Stimulated activated naive CD8-positive, alpha-beta T cell treated with anti-CD3 and anti-CD28 coated beads, Interleukin-15, amount 100 ng/mL, for 72 hours (primary cell): Measurements from ENCODE around the gene GHITM.

ENCODE experiments used
- ATAC-seq: fragments of 150-1000 bp; cut with Tn5 transposase; 2 replicates; pipeline ENCODE4 v1.10.0; 2021; ENCODE audit warnings: mild to moderate bottlenecking, moderate library complexity
- DNase-seq, 2 donors: peaks; one replicate each; pipeline ENCODE4 v3.0.0; 2021 to 2022
- H3K27ac Mint-ChIP-seq, 2 donors: one replicate each; pipeline ENCODE4 v1.8.0; 2022; ENCODE audit warnings: mild to moderate bottlenecking in 2 of 2, mixed read lengths in 2 of 2, moderate library complexity in 2 of 2
- H3K27me3 Mint-ChIP-seq: one replicate; pipeline ENCODE4 v1.8.0; 2022; ENCODE audit warnings: mixed read lengths
- H3K4me1 Mint-ChIP-seq: one replicate; pipeline ENCODE4 v1.8.0; 2022; ENCODE audit warnings: mild to moderate bottlenecking, mixed read lengths
- H3K4me3 Mint-ChIP-seq, 2 donors: one replicate each; pipeline ENCODE4 v1.8.0; 2022; ENCODE audit warnings: mild to moderate bottlenecking in 2 of 2, mixed read lengths in 2 of 2, moderate library complexity in 1 of 2
- H3K9me3 Mint-ChIP-seq, 2 donors: one replicate each; pipeline ENCODE4 v1.8.0; 2022; ENCODE audit warnings: mixed read lengths in 2 of 2

GHITM gene

DNA sequence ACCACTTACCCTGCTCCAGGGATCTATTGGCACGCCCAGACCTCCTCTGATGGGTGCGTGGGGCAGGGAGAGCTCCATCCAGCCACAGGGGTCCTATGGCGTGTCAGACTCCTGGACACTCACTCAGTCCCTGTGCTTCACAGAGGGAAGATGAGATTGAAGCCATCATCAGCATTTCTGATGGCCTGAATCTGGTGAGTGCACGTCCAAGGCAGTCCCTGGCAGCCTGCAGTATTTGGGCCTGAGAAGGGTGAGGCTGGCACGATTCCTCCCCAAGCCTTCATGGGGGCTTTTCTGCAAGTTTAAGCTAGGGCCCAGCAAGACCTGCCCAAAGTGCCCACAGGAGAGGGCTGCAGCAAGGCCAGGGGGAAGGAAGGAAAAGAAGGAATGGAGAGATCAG lies 58.3 kb downstream of the GHITM start:
- H3K27ac Mint-ChIP-seq = no peak overlapping the region
- no peaks in the 10 kb centered on the region for H3K9me3 Mint-ChIP-seq
- ATAC-seq = no peak
- H3K4me1 Mint-ChIP-seq = no peaks in the 10 kb centered on the region
- no peak for DNase-seq
- H3K27me3 Mint-ChIP-seq = peaks cover 46% of the 10 kb centered on the region
- no peak overlapping the region for H3K4me3 Mint-ChIP-seq

DNA sequence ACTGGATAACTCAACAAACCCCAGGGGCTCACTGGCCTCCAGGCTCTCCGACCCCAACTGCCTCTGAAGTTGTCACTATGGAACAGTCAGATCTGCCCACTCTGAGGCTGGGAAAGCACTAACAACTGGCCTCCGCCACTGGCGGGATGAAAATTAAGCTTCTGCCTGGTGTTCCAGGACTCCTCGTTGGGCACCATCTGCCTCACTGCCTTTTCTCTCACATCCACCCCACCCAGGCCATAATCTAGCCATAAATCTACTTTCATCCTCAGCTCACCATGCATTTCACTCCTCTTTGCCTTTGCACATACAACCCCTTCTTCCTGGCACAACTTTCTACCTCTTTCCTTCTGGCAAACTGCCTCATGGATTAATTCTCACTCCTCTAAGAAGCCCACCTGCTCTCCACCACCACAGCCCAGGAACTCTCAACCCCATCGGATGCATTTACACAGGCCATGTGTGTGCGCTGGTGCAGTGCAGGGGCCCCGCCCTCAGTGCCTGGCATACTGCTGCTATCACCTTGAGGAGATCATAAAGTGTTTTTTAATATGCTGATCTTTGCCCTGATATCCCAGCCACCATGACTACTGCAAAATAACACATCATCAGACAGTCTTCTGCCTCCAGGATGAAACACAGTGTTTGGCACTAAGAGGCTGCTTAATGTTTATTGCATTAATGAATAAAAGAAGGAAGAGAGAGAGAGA lies 59.1 kb downstream of the GHITM start:
- no peak overlapping the region for H3K4me3 Mint-ChIP-seq
- no peak overlapping the region for H3K27ac Mint-ChIP-seq
- DNase-seq = no peak
- H3K9me3 Mint-ChIP-seq = no peaks in the 10 kb centered on the region
- no peaks in the 10 kb centered on the region for H3K4me1 Mint-ChIP-seq
- H3K27me3 Mint-ChIP-seq = peaks cover 40% of the 10 kb centered on the region
- no peak for ATAC-seq

DNA sequence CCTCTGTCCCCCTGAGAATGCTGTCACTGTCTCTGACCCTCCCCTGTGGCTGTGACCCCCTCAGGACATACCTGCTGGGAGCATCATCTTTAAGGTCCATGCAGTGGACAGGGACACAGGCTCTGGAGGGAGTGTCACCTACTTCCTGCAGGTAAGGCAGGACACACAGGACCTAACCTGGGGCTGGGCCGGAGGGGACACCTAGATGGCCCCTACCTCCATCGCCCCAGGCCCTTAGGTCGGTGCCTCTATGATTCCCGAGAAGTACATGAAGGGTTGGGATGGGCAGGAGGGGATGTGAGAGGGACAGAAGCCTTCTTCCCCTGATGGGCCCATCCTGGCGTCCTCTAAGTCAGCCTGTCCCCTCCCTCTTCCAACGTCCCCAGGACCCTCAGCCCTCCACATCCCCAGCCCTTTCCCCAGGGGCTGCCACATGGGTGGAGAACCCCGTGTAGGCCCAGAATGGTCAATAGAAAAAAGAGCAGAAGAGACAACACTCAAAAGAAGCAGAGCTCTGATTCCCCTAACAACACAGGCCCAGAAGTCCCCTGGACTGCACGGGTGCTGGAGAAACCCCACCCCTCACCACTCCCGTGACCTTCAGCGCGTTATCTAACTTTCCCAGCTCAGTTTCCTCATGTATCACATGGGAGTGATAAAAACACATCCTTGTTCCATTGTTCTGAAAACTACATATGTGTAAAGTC lies 61.4 kb downstream of the GHITM start:
- no peak for ATAC-seq
- no peaks in the 10 kb centered on the region for H3K4me1 Mint-ChIP-seq
- DNase-seq = no peak
- no peaks in the 10 kb centered on the region for H3K9me3 Mint-ChIP-seq
- H3K4me3 Mint-ChIP-seq = no peak overlapping the region
- peak overlapping the region in 1 of 2 donors; percentile 28 for H3K27ac Mint-ChIP-seq
- H3K27me3 Mint-ChIP-seq = peaks cover 18% of the 10 kb centered on the region

DNA sequence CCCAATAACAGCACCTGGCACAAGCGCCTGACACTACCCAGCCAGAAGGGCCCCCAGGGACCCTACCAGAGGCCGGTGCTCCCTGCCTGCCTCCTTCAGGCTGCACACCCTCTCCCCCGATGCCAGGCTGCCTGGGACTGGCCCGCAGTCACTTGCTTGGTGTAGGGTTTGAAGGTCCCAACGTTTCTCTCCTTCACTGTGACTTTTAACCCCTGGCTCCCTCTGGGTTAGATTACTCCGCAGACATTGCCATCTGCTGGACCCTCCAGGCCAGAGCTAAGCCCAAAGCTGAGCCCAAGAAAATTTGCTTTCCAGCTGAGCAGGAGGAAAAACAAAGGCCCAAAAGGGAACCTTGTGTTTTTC lies 61.9 kb downstream of the GHITM start:
- H3K27me3 Mint-ChIP-seq = peaks cover 12% of the 10 kb centered on the region
- DNase-seq (no peak), ATAC-seq (no peak)
- no peaks in the 10 kb centered on the region for H3K4me1 Mint-ChIP-seq
- no peaks in the 10 kb centered on the region for H3K9me3 Mint-ChIP-seq
- no peak overlapping the region for H3K27ac Mint-ChIP-seq
- H3K4me3 Mint-ChIP-seq = no peak overlapping the region

DNA sequence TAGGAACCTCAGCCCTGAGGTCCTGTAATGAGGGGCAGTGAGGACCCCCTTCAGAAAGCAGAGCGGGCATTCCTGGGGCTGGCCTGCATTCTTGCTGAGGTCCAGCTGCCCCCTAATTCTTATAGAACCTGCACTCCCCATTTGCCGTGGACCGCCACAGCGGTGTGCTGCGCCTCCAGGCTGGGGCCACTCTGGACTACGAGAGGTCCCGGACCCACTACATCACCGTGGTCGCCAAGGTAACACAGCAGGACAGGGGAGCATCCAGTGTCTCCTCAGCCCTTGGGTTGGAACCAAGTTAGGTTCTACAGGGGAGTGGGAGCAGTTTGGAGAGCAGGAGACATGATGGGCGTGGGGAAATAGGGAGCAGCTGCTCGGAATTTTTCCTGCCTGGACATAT lies 62.4 kb downstream of the GHITM start:
- no peak for ATAC-seq
- H3K9me3 Mint-ChIP-seq = no peaks in the 10 kb centered on the region
- H3K4me1 Mint-ChIP-seq = no peaks in the 10 kb centered on the region
- H3K4me3 Mint-ChIP-seq = no peak overlapping the region
- no peak for DNase-seq
- H3K27ac Mint-ChIP-seq = no peak overlapping the region
- H3K27me3 Mint-ChIP-seq = peaks cover 8% of the 10 kb centered on the region

DNA sequence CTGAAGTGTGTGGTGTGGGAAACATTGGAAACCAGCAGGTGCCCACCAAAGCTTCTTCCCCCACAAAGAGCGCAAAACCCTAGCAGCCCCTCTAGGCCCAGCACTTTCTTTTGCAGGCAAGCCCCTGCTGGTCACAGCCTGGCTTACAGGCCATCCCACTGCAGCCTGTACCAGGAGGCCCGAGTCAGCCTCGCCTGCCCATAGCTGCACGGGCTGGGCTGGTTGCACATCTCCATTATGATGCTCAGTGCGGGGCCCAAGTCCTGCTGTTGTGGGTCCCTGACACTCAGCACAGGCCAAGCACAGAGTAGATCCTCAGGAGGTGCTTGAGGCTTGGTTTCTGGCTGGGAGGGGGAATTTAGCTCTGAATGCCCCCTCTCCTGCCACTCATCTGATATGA lies 63.0 kb downstream of the GHITM start:
- H3K27ac Mint-ChIP-seq = no peak overlapping the region
- no peaks in the 10 kb centered on the region for H3K9me3 Mint-ChIP-seq

More for the DNA sequence above, 63.0 kb downstream of the GHITM start:
- Mint-ChIP-seq H3K4me3 (no peak overlapping the region), H3K27me3 (peaks cover under 1% of the 10 kb centered on the region), H3K4me1 (no peaks in the 10 kb centered on the region)
- no peak for DNase-seq
- ATAC-seq = no peak
